Pancreas (tissue), 10 donors: Measurements from ENCODE around the gene CRPPA. TPM values are rescaled to one million over a fixed set of nuclear protein-coding genes. Genes with fewer than 3 reads are reported as not detected.

Experiments
- ATAC-seq, 4 donors: fragments of 200-7000 bp; cut with Tn5 transposase; one replicate each; pipeline versions ENCODE4 v1.8.0 to v1.9.1; 2020; ENCODE audit warnings: mild to moderate bottlenecking in 4 of 4, moderate library complexity in 4 of 4
- DNase-seq, 6 donors: peaks; one replicate each; pipeline ENCODE4 v3.0.0-alpha.2; 2020
- FAIRE-seq: peaks from 2 replicates; lab custom pipeline; 2012; peaks lifted over from hg19 to GRCh38; lab: Jason Lieb, UNC
- H3K27ac ChIP-seq, 4 donors: fragments of 200-600 bp; sonication (generic); 1 replicate in 3 of 4; 2 replicates in 1 of 4; pipeline versions ENCODE4 v1.5.0 to v1.8.0; 2020
- H3K27me3 ChIP-seq, 4 donors: fragments of 200-600 bp; one replicate each; pipeline ENCODE4 v1.8.0; 2021
- H3K36me3 ChIP-seq, 3 donors: fragments of 200-600 bp; sonication (generic) in 1 of 3; one replicate each; pipeline versions ENCODE4 v1.5.0 to v1.8.0; 2020 to 2021
- H3K4me1 ChIP-seq, 3 donors: fragments of 200-600 bp; one replicate each; pipeline ENCODE4 v1.8.0; 2021
- H3K4me3 ChIP-seq, 4 donors: fragments of 200-600 bp; sonication (generic) in 2 of 4; one replicate each; pipeline versions ENCODE4 v1.5.0 to v1.8.0; 2020 to 2021
- H3K9me3 ChIP-seq, 4 donors: fragments of 200-600 bp; one replicate each; pipeline ENCODE4 v1.8.0; 2021
- CTCF ChIP-seq, 4 donors: fragments of 200-600 bp; sonication (generic) in 3 of 4; IDR thresholded peaks; one replicate each; pipeline versions ENCODE4 v1.5.0 to v1.8.0; 2021; ENCODE audit warnings: antibody characterized with exemption in 4 of 4
- WGBS, 2 donors: extraction: QIAGEN DNeasy Blood & Tissue Kit; methylation state at CpG; one replicate each; pipeline ENCODE4 v1.1.7; 2013; 5-methylcytosine and 5-hydroxymethylcytosine counted together
- intact Hi-C, 3 donors: fragments of 100-400 bp; cut with DNase I; formaldehyde crosslinking; loops; one replicate each; pipeline versions ENCODE4 v1.11.1 to v1.14.2; 2022
- polyA plus RNA-seq, 2 donors: library from polyadenylated mRNA; stranded (reverse); fragments of 200-250 nt; gene quantifications; one replicate each; pipeline ENCODE4 v1.2.3, GENCODE V29; 2013
- total RNA-seq, 6 donors: library from RNA; stranded (reverse); fragmentation: NEBNext Ultra II Directional in 4 of 6; extraction: Animal tissue kit (Norgen Biotek cat#: 25700) in 4 of 6; gene quantifications; one replicate each; pipeline versions ENCODE4 v1.2.1 to v1.2.4, GENCODE V29; 2021 to 2023
- donor health status: healthy with polysubstance abuse.
- donor health status: DM: no; HTN: no; CAD: no; lungs with moderate emphysema.
- donor health status: DM: no; HTN: no; CAD: no.
- donor health status: control.
- donor health status: control.
- donor health status: Bipolar disorder and iron deficiency.
- donor health status: DM: yes; HTN: yes; CAD: no.
- donor health status: DM: no; HTN: no; CAD: no.
- donor health status: DM: no; HTN: no; CAD: no.
- donor health status: DM: yes; HTN: yes; CAD: no.

CRPPA gene
- total and polyA plus RNA-seq, 8 donors: 0.53 to 2.2 (median 1.5) TPM

DNA sequence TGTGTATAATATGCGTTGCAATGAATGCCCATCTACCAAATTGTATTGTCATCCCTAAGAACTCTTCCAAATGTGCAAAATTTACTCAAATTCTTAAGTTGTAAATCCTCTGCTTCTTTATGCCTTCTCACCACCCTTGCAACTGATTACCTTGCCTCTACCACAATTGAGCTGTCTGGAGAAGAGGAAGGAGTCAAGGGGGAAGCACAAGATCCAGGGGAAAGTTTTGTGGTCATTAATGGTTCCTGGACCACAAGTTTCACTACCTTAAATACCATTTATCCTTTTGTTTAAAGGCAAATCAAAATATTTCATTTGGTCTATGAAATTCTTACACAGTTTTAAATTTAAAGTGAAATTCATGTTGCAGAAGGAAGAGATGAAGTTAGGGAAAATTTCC is 16.7 kb downstream of the CRPPA start:
- ATAC-seq (no peak), DNase-seq (no peak), FAIRE-seq (no peak)
- Histone ChIP-seq H3K27me3 (no peaks in the 10 kb centered on the region), H3K4me3 (no peak overlapping the region), H3K36me3 (no peaks in the 10 kb centered on the region), H3K9me3 (no peaks in the 10 kb centered on the region), H3K4me1 (no peaks in the 10 kb centered on the region), H3K27ac (no peak overlapping the region)
- no peak for TF ChIP-seq CTCF (IDR thresholded peaks at IDR 0.05)
- intact Hi-C loops: no loop called here
- 96 to 100% methylated on average over 1 of the region's 1 CpG for WGBS, 2 donors

- ATAC-seq (no peak), DNase-seq (no peak), FAIRE-seq (no peak)
- no peaks in the 10 kb centered on the region for H3K9me3 ChIP-seq
- no peak overlapping the region for H3K4me3 ChIP-seq
- no peak for TF ChIP-seq CTCF (IDR thresholded peaks at IDR 0.05)
- intact Hi-C loops: no loop called here
- no peaks in the 10 kb centered on the region for H3K27me3 ChIP-seq
- H3K27ac ChIP-seq: no peak overlapping the region
- no peaks in the 10 kb centered on the region for H3K36me3 ChIP-seq
- H3K4me1 ChIP-seq: no peaks in the 10 kb centered on the region
- WGBS, 2 donors: 93 to 95% methylated on average over 1 of the region's 1 CpG
These were observed 17.9 kb downstream of the CRPPA start for GRCh38 chr7:16403475-16403874.

DNA sequence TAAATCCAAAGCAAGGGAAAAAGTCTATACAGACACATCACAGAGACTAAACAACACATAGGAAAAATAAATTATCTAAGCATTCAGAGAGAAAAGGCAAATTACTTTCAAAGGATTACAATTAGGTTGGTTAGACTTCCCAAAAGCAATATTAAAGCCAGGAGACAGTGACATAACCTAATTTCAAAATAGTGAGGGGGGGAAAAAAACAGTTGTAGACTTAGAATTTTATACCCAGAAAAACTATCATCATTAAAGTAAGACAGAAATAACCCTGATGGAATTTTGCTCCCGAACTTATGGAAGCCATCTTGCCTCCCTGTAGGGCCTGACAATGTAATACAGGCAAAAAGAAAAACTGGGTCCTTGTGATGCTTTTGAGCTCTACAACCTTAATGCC is 18.4 kb downstream of the CRPPA start:
- H3K27me3 ChIP-seq: no peaks in the 10 kb centered on the region
- no peaks in the 10 kb centered on the region for H3K9me3 ChIP-seq
- intact Hi-C loops: no loop called here
- H3K4me3 ChIP-seq: no peak overlapping the region
- DNase-seq (no peak), ATAC-seq (no peak), FAIRE-seq (no peak)
- H3K27ac ChIP-seq: no peak overlapping the region
- no peaks in the 10 kb centered on the region for H3K4me1 ChIP-seq
- TF ChIP-seq CTCF (IDR thresholded peaks at IDR 0.05): no peak
- 94 to 98% methylated on average over 1 of the region's 1 CpG for WGBS, 2 donors
- H3K36me3 ChIP-seq: no peaks in the 10 kb centered on the region

DNA sequence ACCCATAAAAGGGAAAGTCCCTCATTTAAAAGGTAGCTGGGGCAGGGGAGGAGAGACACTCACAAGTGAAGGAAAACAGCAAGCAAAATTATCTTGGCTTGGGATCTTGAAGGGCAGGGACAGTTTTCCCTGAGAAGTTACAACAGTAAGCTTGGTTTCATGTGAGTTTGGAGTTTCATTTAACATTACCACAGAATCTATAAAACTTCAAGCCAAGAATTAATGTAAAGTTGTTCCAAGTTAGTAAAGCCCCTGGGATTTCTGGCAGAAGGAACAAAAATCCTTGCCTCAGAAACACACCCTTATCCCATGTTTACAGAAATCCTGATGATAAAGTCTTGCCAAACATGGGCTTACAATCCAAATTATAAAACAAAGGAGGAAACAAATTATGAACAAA is 19.2 kb downstream of the CRPPA start:
- no peak for FAIRE-seq
- no peak for TF ChIP-seq CTCF (IDR thresholded peaks at IDR 0.05)
- Histone ChIP-seq H3K9me3 (no peaks in the 10 kb centered on the region), H3K4me1 (no peaks in the 10 kb centered on the region), H3K36me3 (no peaks in the 10 kb centered on the region), H3K27ac (no peak overlapping the region), H3K4me3 (no peak overlapping the region), H3K27me3 (no peaks in the 10 kb centered on the region)
- ATAC-seq: no peak
- intact Hi-C loops: no loop called here
- DNase-seq: no peak

GRCh38 chr7:16400893-16401275 is 20.5 kb downstream of the CRPPA start:
- H3K4me1 ChIP-seq: no peaks in the 10 kb centered on the region
- intact Hi-C loops: no loop called here
- no peaks in the 10 kb centered on the region for H3K36me3 ChIP-seq
- FAIRE-seq: no peak
- H3K27ac ChIP-seq: no peak overlapping the region
- DNase-seq: no peak
- ATAC-seq: no peak
- no peaks in the 10 kb centered on the region for H3K9me3 ChIP-seq
- no peak overlapping the region for H3K4me3 ChIP-seq
- H3K27me3 ChIP-seq: no peaks in the 10 kb centered on the region
- TF ChIP-seq CTCF (IDR thresholded peaks at IDR 0.05): no peak
